KOPT-K1 (cell line): Measurements from ENCODE around the gene FAM117A.
"Not testable (repeated sequence)": the region's sequence is repeated elsewhere in the genome, so short reads cannot be mapped to it uniquely, and the experiment has no call there.

Source experiments
- H3K27ac ChIP-seq: fragments of 200-600 bp; sonication (generic); 2 replicates; pipeline ENCODE4 v1.5.1; 2016; ENCODE audit warnings: antibody characterized with exemption, mild to moderate bottlenecking, low read depth, low read length; ENCODE audit not compliant: poor library complexity, severe bottlenecking
- H3K36me3 ChIP-seq: fragments of 200-600 bp; sonication (generic); 2 replicates; pipeline ENCODE4 v1.5.1; 2017; ENCODE audit warnings: antibody characterized with exemption, mild to moderate bottlenecking, low read length, moderate library complexity; ENCODE audit not compliant: insufficient read depth
- H3K9me3 ChIP-seq: fragments of 200-600 bp; sonication (generic); 2 replicates; pipeline ENCODE4 v1.5.1; 2017; ENCODE audit warnings: antibody characterized with exemption, low read length, mild to moderate bottlenecking; ENCODE audit not compliant: insufficient read depth, poor library complexity, severe bottlenecking

Gene FAM117A

GRCh38 chr17:49777563-49777962 lies 13.6 kb upstream of the FAM117A start:
- Histone ChIP-seq H3K9me3 (no peaks in the 10 kb centered on the region), H3K27ac (no peak overlapping the region), H3K36me3 (no peaks in the 10 kb centered on the region)

DNA sequence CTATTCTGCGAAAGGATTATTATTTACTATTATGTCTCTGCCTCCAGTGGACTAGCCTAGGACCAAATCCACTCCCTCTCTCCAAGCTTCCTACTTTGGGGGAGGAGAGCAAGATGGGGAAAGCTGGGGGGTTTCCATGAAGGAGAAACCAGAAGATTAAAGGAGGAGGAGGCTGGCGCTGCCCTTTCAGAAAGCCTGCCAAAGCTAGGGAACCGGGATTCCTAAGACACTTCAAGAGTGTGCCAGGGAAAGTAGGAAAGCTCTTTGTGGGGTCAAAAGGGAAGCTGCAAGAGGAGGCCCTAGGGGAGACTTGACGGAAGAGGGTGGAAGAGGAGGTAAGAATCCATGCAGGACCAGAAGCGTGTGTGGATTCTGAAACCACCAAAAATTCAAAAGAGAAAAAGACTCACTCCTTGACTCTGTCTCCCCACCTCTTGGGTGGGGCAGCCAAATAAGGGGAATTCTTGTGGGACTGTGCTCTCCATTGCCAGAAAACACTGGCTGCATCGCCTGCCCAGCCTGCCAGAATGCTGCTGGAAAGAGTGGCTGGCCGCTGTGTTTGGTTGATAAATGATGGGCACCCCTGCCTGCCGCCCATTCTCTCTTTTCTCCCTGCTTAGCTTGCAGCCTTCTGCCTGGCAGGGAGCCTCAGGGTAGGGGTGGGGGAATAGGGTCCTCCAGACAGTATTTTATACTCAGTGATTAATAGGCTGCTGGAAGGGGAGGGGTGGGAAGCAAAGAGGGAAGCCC lies 12.8 kb upstream of the FAM117A start:
- no peaks in the 10 kb centered on the region for H3K36me3 ChIP-seq
- H3K9me3 ChIP-seq: no peaks in the 10 kb centered on the region
- H3K27ac ChIP-seq: no peak overlapping the region

DNA sequence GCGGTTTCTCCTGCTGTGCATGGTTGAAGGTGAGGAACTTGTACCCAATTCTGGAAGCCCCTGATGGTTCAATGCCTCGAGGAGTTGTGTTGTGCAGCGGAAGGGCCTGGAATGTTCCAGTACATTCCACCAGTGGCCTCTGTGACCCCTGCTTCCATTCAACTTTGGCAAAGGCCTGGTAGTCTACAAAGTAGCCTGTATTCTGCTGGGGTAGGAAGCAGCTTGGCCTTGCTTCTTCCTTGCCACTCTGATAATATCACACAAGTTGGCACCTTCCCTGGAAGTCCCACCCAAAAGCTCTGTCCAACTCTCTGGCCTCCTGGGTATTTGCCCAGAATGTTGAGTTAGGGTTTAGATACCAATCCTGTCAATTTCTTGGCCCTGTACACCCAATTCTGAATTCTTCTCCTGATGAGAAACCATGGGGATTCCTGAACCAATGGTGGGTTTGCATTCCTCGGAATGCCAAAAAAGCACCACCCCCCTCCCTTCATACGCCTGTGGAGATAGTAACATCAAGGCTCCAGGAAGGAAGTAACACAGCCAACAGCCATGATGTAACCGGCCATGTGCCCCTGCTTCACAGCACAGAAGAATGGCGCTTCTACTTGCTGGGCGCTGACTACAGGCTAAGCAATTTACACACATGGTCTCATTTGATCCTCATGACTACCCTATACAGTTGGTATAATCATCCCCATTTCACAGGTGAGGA lies 11.8 kb upstream of the FAM117A start:
- no peaks in the 10 kb centered on the region for H3K9me3 ChIP-seq
- H3K27ac ChIP-seq: no peak overlapping the region
- H3K36me3 ChIP-seq: no peaks in the 10 kb centered on the region

GRCh38 chr17:49766918-49767530 lies 3.1 kb upstream of the FAM117A start:
- Histone ChIP-seq H3K36me3 (no peaks in the 10 kb centered on the region), H3K27ac (no peak overlapping the region), H3K9me3 (no peaks in the 10 kb centered on the region)

- H3K27ac ChIP-seq: no peak overlapping the region
- H3K9me3 ChIP-seq: no peaks in the 10 kb centered on the region
- no peaks in the 10 kb centered on the region for H3K36me3 ChIP-seq
These were observed 739 bp upstream of the FAM117A start for GRCh38 chr17:49764559-49765180.

GRCh38 chr17:49762151-49762941 lies 1.6 kb downstream of the FAM117A start:
- Histone ChIP-seq H3K9me3 (no peaks in the 10 kb centered on the region), H3K27ac (peak overlapping the region; percentile 60)

GRCh38 chr17:49760932-49761558 lies 2.9 kb downstream of the FAM117A start:
- Histone ChIP-seq H3K36me3 (peaks cover 21% of the 10 kb centered on the region), H3K27ac (peak overlapping the region; percentile 14)

More at GRCh38 chr17:49762151-49762941, 1.6 kb downstream of the FAM117A start:
- peaks cover 17% of the 10 kb centered on the region; the same call in 1 of the 2 replicates for H3K36me3 ChIP-seq

DNA sequence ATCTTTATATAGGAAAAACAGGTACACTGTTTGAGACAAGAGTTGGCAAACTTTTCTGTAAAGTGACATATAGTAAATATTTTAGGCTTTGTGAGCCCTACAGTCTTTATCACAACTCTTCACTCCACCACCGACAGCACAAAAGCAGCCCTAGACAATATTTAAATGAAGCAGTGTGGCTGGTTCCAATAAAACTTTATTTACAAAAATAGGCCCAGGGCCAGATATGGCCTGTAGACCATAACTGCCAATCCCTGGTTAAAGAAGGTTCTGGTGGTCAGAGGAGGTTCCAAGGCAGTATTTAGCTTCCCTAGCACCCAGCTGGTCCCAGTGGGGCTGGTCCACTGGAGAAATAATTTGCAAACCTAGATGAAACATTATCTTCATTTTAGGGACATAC lies 3.6 kb downstream of the FAM117A start:
- Histone ChIP-seq H3K9me3 (no peaks in the 10 kb centered on the region), H3K36me3 (peaks cover 21% of the 10 kb centered on the region), H3K27ac (no peak overlapping the region)

More at GRCh38 chr17:49760932-49761558, 2.9 kb downstream of the FAM117A start:
- no peaks in the 10 kb centered on the region for H3K9me3 ChIP-seq

- Histone ChIP-seq H3K9me3 (no peaks in the 10 kb centered on the region), H3K27ac (no peak overlapping the region), H3K36me3 (peaks cover 21% of the 10 kb centered on the region)
These were observed 4.7 kb downstream of the FAM117A start for GRCh38 chr17:49759203-49759602.

DNA sequence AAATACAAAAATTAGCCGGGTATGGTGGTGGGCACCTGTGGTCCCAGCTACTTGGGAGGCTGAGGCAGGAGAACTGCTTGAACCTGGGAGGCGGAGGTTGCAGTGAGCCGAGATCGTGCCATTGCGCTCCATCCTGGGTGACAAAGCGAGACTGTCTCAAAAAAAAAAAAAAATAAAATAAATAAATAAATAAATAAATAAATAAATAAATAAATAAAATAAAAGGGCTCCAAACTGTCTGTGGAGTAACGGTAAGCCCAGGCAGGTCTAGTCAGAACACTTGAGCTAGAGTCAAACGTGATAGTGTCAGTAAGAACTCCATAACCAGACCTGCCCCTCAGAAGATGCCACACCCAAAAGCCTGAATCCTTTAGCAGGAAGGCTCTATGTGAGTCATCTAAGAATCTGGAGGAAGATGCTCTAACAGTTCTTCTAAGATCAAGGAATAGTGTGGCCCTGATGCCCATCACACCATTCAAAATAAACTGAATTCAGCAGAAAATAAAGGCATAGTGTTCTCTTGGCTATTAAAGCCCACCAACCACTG lies 5.4 kb downstream of the FAM117A start:
- H3K9me3 ChIP-seq: not testable (repeated sequence)
- peaks cover 21% of the 10 kb centered on the region for H3K36me3 ChIP-seq

DNA sequence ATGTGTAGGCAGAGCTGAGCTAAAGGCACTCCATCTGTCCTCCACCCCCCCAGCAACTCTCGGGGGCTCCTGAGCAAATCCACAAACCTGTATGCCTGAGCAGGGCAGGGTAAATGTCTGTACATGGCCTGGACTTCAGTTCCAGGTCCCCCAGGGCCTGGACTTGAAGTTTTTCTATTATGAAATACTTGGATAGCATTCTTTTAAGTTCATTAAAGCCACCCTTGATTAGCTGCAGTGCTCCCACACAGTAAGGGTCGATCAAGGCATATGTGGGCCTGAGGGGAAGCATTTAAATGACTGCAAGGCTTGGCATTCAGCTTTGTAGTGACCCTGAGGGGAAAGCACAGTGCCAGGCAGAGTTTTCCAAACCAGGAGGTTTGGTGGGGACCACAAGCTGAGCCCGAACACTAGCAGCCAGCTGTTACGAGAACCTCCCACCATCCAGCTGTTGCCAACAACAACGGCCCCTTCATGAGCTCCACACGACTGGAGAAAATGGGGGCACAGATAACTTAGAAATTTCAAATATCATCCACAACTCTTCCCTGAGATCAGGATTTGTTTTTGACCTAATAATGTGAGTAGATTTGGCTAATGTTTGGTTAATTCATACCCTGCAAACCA lies 6.7 kb downstream of the FAM117A start:
- Histone ChIP-seq H3K36me3 (peaks cover 21% of the 10 kb centered on the region), H3K27ac (peak overlapping the region; percentile 51)

More for the DNA sequence above, 5.4 kb downstream of the FAM117A start:
- H3K27ac ChIP-seq: not testable (repeated sequence)

DNA sequence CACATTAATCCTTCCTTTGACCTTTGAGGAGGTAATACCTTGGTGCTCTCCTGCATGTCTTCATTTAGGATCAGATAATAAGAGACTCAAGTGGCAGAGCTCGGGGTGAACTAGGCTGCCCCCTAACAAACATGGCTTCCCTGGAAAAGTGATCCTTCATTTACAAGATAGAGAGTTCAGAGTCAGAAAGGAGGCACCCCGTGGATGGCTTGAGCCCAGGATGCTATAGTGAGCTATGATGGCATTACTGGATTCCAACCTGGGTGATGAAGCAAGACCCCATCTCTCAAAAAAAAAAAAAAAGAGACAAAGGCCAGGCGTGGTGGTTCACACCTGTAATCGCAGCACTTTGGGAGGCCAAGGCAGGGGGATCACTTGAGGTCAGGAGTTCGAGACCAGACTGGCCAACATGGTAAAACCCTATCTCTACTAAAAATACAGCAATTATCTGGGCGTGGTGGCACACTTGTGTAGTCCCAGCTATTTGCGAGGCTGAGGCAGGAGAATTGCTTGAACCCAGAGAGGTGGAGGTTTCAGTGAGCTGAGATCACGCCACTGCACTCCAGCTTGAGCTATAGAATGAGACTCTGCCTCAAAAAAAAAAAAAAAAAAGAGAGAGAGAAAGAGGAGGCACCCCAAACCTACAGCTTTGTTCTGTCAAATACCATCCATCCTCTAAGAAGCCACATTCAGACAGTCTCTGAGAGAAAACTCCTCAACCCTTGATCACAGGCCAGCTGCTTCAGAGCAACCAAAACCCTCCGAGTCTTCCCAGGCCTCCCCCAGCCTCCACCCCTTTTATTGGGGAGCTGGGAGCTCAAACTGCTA lies 7.4 kb downstream of the FAM117A start:
- peak overlapping the region; percentile 51 for H3K27ac ChIP-seq
- peaks cover 21% of the 10 kb centered on the region for H3K36me3 ChIP-seq
- H3K9me3 ChIP-seq: no peaks in the 10 kb centered on the region

More for the DNA sequence above, 6.7 kb downstream of the FAM117A start:
- no peaks in the 10 kb centered on the region for H3K9me3 ChIP-seq
